GM19324 (cell line): ENCODE results near the gene TNFSF15.

ENCODE experiments used
- ATAC-seq: cut with Tn5 transposase; IDR thresholded peaks from one replicate; pipeline ENCODE4 v1.9.1; 2021; ENCODE audit warnings: mild to moderate bottlenecking, moderate library complexity; ENCODE audit not compliant: unreplicated experiment, low FRiP score

The TNFSF15 gene

GRCh38 chr9:114791312-114791711, 14.5 kb downstream of the TNFSF15 start:
- ATAC-seq: no peak

DNA sequence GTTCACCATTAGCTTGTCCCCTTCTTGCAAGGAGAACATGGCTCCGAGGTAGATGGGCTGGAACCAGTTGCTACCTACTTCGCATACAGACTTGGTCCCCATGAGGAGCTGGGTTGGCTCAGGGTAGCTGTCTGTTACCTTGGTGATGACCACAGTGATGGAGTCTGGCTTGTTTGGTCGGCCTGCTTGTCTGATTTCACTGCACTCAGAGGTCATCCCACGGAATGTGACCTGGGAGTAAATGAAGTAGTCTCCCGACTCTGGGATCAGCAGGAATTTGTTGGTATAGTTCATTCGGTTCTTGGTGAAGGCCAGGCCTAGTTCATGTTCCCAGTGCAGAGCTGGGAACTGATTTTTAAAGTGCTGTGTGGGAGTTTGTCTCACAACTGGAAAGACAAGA, 15.3 kb downstream of the TNFSF15 start:
- no peak for ATAC-seq

DNA sequence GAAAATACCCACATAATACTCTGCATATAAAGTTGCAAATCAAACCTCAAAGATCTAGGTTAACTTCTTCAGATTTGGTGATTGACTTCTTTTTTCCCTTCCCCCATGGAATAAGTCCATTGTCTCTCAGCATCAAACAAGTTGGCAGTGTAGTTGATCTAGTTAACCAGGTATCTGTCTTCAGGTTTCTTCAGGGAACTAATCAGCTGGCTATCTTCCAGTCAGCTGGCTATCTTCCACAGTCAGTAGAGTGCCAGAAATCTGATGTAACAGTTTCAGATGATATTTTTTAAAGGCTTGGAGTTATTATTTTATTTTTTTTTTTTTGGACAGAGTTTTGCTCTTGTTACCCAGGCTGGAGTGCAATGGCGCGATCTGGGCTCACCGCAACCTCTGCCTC, 16.8 kb downstream of the TNFSF15 start:
- ATAC-seq: no peak

GRCh38 chr9:114787781-114788498, 17.9 kb downstream of the TNFSF15 start:
- no peak for ATAC-seq

GRCh38 chr9:114787214-114787613, 18.6 kb downstream of the TNFSF15 start:
- ATAC-seq: no peak

DNA sequence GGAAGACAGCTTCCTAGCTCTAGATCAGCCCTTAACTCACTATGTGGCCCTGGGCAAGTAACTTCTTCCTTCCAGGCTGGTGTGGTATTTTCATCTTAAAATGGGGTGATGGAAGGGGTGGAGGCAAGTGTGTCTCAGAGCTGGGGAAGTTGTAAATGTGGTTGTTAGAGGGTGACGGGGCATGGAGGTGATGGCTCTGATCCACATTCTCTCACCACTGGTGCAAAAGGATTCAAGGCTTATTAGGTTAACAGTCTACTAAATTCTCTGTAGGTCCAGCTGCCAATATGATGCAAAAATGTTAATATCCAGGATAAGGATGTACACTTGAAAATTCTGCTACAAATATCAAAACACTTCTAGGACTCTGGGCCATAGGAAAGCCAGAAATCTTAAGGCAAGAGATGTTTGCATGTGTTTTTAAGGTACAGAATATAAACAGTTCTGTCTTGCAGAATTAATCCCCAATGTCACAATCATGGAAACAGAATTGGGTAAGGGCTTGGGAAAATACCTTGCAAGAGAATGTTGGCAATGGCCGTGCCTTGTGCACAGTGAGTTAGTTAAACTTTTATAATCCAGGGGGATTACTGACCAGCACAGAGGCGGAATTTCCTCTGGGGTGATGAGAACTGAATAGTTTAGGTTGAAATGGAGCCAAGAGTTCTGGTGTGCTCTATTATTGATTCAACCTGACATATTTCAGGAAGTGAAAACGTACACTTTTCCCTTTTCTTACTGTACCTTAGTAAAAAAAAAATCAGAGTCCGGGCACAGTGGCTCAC, 19.8 kb downstream of the TNFSF15 start:
- ATAC-seq: no peak

DNA sequence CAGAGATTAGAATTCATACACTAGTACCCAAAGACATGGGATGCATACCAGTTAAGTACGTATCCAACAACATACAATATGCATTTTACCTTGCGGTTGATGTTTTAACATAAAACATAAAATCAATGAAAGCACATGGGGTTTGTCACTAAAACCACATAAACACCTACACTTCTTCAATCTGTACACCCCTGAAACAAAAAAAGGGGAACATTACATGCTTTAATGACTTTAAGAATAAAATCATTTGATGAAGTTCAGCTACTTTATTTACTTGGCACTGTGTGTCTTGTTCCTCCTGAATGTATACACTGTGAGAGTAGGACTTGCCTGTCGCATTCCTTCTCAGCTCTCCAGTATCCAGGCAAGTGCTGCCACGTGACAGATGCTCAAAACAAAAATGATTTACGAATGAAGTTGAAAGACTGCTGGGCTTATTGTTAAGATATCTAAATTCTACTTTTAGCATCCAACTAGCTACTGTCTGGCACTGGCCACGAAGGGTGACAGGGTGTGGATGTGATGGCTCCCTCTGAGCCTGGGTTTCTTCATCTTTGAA, 21.0 kb downstream of the TNFSF15 start:
- no peak for ATAC-seq

GRCh38 chr9:114782586-114782985, 23.3 kb downstream of the TNFSF15 start:
- no peak for ATAC-seq

DNA sequence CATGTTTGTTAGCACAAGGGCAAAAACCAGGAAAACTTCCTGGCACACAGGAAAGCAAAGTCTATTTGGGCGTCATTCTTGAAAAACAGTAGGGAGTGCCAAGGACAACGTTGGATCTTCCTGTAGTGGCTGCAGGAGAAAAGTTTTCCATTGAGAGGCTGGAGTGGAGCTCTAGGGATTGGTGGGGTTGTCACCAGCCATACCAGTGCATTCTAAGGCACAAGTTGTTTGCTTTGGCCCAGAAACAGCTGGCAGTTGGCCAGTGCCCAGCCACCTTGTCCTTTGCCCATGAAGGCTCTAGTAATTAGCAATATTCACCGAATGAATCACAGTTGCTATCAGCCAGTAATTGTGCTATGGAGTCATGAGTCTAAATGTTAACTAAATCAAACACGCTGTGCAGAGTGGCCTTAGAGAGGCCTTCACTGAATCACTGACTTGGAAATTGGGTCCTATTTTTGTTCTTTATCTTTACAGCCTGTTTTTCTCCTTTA, 26.4 kb downstream of the TNFSF15 start:
- ATAC-seq: no peak

DNA sequence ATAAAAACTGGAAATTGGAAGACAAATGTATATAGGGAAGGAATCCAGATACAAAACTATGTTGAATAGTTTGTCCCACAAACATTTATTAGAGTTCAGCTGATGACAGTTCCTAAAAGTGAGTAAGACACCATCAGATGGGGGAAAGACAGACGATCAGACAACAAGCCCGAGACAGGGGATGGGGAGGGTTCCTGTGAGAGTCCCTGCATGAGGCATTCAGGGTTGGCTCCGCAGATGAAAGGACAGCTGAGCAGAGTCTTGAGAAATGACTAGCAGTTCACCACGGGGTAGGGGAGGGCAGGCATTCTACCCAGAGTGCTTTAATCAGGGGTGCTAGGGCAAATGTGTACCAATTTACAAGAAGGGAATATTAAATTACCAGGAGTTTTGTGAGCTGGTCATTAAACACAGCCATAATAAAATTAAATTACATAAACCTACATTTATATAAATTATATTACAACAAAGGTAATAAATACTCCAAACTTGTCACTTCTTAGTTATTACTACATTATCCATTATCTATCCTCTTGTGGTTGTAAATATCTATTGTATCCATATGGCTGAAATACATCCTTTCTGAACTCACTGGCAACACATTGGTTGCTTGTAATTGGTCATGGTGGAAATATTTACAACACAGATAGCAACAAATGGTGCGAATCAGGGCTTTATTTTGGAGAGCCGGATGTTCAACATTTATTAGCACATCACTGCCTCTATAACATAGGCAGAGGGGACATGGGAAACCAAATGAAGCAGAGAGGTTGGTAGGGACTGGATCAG, 27.8 kb downstream of the TNFSF15 start:
- ATAC-seq: no peak

- ATAC-seq: no peak
These were observed 29.0 kb downstream of the TNFSF15 start for GRCh38 chr9:114776683-114777399.

GRCh38 chr9:114775981-114776380, 29.9 kb downstream of the TNFSF15 start:
- ATAC-seq: no peak

GRCh38 chr9:114775121-114775520, 30.7 kb downstream of the TNFSF15 start:
- ATAC-seq: no peak

GRCh38 chr9:114774524-114774923, 31.3 kb downstream of the TNFSF15 start:
- no peak for ATAC-seq

DNA sequence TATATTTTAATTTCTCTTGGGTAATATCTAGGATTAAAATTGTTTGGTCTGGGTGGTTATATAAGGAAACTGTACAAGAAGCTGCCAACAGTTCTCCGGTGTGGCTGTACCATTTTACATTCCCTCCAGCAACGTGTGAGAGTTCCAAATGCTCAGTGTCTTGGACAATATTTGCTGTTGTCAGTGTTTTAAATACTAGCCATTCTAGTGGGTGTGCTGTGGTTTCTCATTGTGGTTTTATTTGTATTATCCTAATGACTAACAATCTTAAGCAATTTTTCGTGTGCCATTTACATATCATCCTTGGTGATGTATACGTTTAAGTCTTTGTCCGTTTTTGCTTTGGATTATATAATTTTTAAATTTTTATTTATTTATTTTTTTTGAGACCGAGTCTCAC, 34.0 kb downstream of the TNFSF15 start:
- no peak for ATAC-seq

DNA sequence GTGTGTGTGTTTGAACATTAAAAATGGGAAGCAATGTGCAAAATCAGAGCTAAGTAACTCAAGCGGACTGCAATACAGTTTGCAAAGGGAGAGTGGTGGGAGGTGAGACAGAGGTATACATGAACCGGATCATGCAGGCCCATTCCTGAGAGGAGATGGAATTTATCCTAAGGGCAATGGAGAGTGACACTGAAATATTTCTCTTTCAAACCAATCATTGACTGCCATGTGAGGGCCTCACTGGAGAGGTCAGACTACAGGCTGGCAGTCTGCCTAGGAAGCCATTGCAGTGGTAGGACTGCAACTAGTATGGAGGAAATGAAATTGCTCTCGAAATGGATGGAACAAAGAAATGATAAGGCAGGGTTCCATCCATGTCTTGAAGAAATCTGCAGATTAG, 34.8 kb downstream of the TNFSF15 start:
- no peak for ATAC-seq

DNA sequence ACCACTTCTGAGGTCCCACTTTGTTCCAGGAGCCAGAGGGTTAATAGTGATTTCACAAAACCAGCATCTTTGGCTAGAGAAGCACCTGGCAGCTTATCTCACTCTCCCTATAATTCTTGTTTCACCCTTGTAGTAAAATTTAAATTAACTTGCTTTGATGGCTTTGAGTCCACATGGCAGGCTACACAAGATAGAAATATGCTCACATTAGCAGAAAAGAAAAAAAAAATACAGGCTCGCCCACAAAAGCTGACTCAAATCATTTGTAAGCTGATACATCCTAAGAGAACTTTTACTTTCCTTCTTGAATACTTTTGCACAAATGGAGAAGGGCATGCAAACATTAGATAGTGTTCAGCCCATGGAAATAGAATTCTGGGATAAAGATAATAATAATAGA, 36.2 kb downstream of the TNFSF15 start:
- ATAC-seq: no peak

DNA sequence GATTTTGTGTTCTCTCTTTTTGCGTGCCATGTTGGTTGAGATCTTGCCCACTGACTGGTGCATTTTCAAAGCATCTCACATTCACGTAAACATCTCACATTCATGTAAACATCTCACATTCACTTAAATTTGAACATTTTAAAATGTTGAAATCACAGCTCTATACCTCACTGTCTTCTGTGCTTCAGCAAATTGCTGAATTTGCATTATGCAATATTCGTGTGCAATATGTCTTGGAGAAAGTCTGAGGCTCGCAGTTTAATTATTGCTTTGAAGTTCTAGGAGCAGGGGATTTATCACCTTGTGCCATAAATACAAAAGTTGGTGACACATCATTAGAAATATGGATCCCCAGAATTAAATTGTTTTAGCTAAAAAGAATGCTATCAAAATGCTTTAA, 42.6 kb downstream of the TNFSF15 start:
- no peak for ATAC-seq

- no peak for ATAC-seq
These were observed 44.3 kb downstream of the TNFSF15 start for GRCh38 chr9:114761523-114761922.
